ENCODE measurements around the gene INPP4A. TPM values are rescaled to one million over a fixed set of nuclear protein-coding genes. Genes with fewer than 3 reads are reported as not detected.

Gene INPP4A
- 37.3 to 40.7 TPM (median 37.3 TPM) in 3 replicates for total RNA-seq

DNA sequence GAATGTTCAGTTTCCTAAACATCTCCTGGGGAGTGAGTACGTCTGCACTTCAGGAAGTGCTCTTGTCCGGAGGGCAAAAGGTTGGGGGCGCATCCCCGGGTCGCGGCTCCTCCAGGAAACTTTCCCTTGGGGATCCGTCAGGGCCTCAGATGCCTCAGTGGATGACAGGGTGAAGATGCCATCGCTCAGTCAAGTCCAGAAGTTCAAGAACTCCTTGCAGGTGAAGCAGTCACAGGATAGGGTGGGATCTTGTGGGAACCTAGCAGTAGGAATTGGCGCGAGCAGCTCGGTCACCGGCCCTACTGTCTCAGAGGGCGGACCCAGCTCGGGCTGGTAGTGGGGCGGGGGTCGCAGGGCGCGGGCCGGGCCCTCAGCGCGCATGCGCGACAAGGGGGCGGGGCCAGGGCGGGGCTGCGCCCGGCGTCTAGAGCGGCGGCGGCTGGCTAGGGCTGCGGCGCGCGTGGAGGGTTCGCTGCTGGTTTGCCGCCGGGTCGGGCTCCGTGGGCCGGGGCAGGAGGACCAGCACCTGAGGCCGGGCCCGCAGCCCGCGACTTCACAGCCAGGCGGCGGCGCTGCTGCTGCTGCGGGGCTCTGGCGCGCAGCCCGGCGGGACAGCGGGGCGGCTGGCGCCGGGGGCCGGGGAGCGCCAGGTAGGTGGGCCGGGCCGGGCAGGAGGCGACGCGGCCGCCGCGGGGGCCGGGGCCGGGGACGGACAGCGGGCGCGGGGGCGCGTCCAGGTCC, at the start of gene INPP4A:
Gene INPP4A, plus strand, starts transcription at position 423 of the 741 bp plus-strand sequence. CDS start 75,191 bp downstream, outside the sequence.
- H3K27me3 Mint-ChIP-seq (ENCODE audit: low read depth): no peaks in the 10 kb centered on the region
- TF ChIP-seq, protein P1, sequence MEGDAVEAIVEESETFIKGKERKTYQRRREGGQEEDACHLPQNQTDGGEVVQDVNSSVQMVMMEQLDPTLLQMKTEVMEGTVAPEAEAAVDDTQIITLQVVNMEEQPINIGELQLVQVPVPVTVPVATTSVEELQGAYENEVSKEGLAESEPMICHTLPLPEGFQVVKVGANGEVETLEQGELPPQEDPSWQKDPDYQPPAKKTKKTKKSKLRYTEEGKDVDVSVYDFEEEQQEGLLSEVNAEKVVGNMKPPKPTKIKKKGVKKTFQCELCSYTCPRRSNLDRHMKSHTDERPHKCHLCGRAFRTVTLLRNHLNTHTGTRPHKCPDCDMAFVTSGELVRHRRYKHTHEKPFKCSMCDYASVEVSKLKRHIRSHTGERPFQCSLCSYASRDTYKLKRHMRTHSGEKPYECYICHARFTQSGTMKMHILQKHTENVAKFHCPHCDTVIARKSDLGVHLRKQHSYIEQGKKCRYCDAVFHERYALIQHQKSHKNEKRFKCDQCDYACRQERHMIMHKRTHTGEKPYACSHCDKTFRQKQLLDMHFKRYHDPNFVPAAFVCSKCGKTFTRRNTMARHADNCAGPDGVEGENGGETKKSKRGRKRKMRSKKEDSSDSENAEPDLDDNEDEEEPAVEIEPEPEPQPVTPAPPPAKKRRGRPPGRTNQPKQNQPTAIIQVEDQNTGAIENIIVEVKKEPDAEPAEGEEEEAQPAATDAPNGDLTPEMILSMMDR (IDR thresholded peaks at IDR 0.05; ENCODE audit: unreplicated experiment): no peak
- peaks cover 23% of the 10 kb centered on the region for H3K4me1 Mint-ChIP-seq
- peaks cover 4% of the 10 kb centered on the region for H3K9me3 Mint-ChIP-seq
- H3K4me3 Mint-ChIP-seq: peak within 1 kb of the TSS; percentile 87
- peak; percentile 82 to 88 for DNase-seq (ENCODE audit: low spot score in 2 of 2, unreplicated experiment in 2 of 2)
- peak within 1 kb of the TSS; percentile 90 for H3K27ac Mint-ChIP-seq
- no peaks in the 10 kb centered on the region for H3K36me3 Mint-ChIP-seq

DNA sequence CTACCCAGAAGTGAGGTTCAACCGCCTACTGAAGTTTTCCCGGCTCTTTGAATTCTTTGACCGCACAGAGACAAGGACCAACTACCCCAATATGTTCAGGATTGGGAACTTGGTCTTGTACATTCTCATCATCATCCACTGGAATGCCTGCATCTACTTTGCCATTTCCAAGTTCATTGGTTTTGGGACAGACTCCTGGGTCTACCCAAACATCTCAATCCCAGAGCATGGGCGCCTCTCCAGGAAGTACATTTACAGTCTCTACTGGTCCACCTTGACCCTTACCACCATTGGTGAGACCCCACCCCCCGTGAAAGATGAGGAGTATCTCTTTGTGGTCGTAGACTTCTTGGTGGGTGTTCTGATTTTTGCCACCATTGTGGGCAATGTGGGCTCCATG, 48.7 kb upstream of the INPP4A start:
- H3K9me3 Mint-ChIP-seq: no peaks in the 10 kb centered on the region
- no peaks in the 10 kb centered on the region for H3K4me1 Mint-ChIP-seq
- DNase-seq (ENCODE audit: low spot score in 2 of 2, unreplicated experiment in 2 of 2): no peak
- no peak overlapping the region for H3K27ac Mint-ChIP-seq
- H3K27me3 Mint-ChIP-seq (ENCODE audit: low read depth): peaks cover 32% of the 10 kb centered on the region
- no peak overlapping the region for H3K4me3 Mint-ChIP-seq
- H3K36me3 Mint-ChIP-seq: no peaks in the 10 kb centered on the region
- TF ChIP-seq, protein P1 (IDR thresholded peaks at IDR 0.05; ENCODE audit: unreplicated experiment): no peak

DNA sequence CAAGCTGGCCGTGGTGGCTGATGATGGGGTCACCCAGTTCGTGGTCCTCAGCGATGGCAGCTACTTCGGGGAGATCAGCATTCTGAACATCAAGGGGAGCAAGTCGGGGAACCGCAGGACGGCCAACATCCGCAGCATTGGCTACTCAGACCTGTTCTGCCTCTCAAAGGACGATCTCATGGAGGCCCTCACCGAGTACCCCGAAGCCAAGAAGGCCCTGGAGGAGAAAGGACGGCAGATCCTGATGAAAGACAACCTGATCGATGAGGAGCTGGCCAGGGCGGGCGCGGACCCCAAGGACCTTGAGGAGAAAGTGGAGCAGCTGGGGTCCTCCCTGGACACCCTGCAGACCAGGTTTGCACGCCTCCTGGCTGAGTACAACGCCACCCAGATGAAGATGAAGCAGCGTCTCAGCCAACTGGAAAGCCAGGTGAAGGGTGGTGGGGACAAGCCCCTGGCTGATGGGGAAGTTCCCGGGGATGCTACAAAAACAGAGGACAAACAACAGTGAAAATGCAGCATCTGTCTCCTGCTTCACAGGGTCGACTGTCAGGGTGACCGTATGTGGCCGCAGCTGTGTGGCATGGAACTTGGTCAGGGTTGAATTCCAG, 47.8 kb upstream of the INPP4A start:
- no peaks in the 10 kb centered on the region for H3K9me3 Mint-ChIP-seq
- TF ChIP-seq, protein P1 (IDR thresholded peaks at IDR 0.05; ENCODE audit: unreplicated experiment): no peak
- DNase-seq (ENCODE audit: low spot score in 2 of 2, unreplicated experiment in 2 of 2): no peak
- no peaks in the 10 kb centered on the region for H3K36me3 Mint-ChIP-seq
- H3K27ac Mint-ChIP-seq: no peak overlapping the region
- peaks cover 41% of the 10 kb centered on the region for H3K27me3 Mint-ChIP-seq (ENCODE audit: low read depth)
- H3K4me3 Mint-ChIP-seq: no peak overlapping the region
- no peaks in the 10 kb centered on the region for H3K4me1 Mint-ChIP-seq

DNA sequence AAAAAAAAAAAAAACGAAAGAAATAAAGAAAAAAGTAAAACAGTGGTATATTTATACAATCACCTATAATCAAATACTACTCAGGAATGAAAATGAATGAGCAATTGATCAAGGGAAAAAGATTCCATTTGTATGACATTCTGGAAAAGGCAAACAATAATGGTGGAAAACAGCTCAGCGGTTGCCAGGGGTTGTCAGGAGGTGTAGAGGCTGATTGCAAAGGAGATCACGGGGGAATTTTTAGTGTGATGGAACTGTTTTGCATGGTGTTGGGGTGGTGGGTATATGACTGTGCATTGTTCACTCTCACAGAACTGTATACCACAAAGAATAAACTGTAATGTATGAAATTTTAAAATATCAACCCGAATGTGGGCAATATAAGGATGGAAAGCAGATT, 45.5 kb upstream of the INPP4A start:
- Mint-ChIP-seq H3K4me3 (no peak overlapping the region), H3K4me1 (no peaks in the 10 kb centered on the region), H3K27me3 (ENCODE audit: low read depth) (peaks cover 55% of the 10 kb centered on the region), H3K27ac (no peak overlapping the region), H3K36me3 (no peaks in the 10 kb centered on the region), H3K9me3 (no peaks in the 10 kb centered on the region)
- DNase-seq (ENCODE audit: low spot score in 2 of 2, unreplicated experiment in 2 of 2): no peak
- TF ChIP-seq, protein P1 (IDR thresholded peaks at IDR 0.05; ENCODE audit: unreplicated experiment): no peak

DNA sequence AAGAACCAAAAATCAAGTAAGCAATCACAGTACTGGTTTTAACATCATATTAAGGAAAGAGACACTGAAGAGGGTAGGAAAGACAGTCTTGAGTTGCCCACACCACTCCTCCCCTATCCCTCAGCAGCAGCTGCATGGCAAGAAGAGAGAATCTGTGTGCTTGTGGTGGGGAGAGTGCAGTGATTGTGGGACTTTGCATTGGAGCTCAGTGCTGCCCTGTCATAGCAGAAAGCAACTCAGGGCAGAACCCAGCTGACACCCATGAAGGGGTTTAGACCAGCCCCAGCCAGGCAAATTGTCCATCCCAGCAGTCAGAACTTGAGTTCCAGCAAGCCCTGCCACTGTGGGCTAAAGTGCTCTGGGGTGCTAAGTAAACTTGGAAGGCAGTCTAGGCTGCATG, 40.8 kb upstream of the INPP4A start:
- Mint-ChIP-seq H3K27ac (no peak overlapping the region), H3K4me3 (no peak overlapping the region), H3K9me3 (no peaks in the 10 kb centered on the region), H3K27me3 (ENCODE audit: low read depth) (peaks cover 37% of the 10 kb centered on the region), H3K36me3 (no peaks in the 10 kb centered on the region), H3K4me1 (no peaks in the 10 kb centered on the region)
- TF ChIP-seq, protein P1 (IDR thresholded peaks at IDR 0.05; ENCODE audit: unreplicated experiment): no peak
- no peak for DNase-seq (ENCODE audit: low spot score in 2 of 2, unreplicated experiment in 2 of 2)
